ENCODE measurements around the gene PCBP3. TPM values are rescaled to one million over a fixed set of nuclear protein-coding genes. Genes with fewer than 3 reads are reported as not detected.

Gene PCBP3
- total and polyA plus RNA-seq, 2 donors (not counting 3 experiments of a cell fraction or from before 2014, with no cell fraction given): 0.06 to 1.1 TPM

GRCh38 chr21:45918011-45918410 is 274.5 kb downstream of the PCBP3 start:
- ChIA-PET CTCF (no interaction called here), POLR2A (no interaction called here)
- no peaks in the 10 kb centered on the region for H3K9me3 ChIP-seq (replicated peaks; ENCODE audit: control insufficient read depth, insufficient read depth, low read length)
- DNase-seq (ENCODE audit: low read depth, low spot score) (no peak), FAIRE-seq (no peak)
- intact Hi-C loops (cut with micrococcal nuclease): no loop called here
- no peak overlapping the region for H2AFZ ChIP-seq (ENCODE audit: low read depth, low read length)
- H3K27me3 ChIP-seq (ENCODE audit: control insufficient read depth in 2 of 2, insufficient read depth in 2 of 2, low read length in 2 of 2): no peaks in the 10 kb centered on the region
- no TSS peak for BruUV-seq (replicated peaks)
- H3K27ac ChIP-seq (ENCODE audit: insufficient read depth, low read depth, low read length): no peak overlapping the region
- no peak overlapping the region for H3K4me3 ChIP-seq (replicated peaks in 1 of 3; ENCODE audit: insufficient read depth in 1 of 3, low read depth in 1 of 3, low read length in 3 of 3)
- H3K9ac ChIP-seq (replicated peaks; ENCODE audit: extremely low read depth, insufficient read depth, low read length): no peak overlapping the region
- no peaks in the 10 kb centered on the region for H3K4me1 ChIP-seq (ENCODE audit: control insufficient read depth, extremely low read depth, insufficient read depth, low read length)
- H3K9me1 ChIP-seq (replicated peaks; ENCODE audit: control insufficient read depth, extremely low read depth, insufficient read depth, low read length): no peaks in the 10 kb centered on the region
- TF ChIP-seq JUN (IDR thresholded peaks at IDR 0.05; ENCODE audit: borderline replicate concordance, insufficient read depth, insufficient read length, low read depth) (no peak), MYC (IDR thresholded peaks at IDR 0.05; ENCODE audit: low read depth, low read length) (no peak), EZH2 (IDR thresholded peaks at IDR 0.05; ENCODE audit: borderline replicate concordance, low read depth, low read length, severe bottlenecking) (no peak), POLR2A (IDR thresholded peaks at IDR 0.05; ENCODE audit: low read depth, low read length) (no peak), POLR2AphosphoS5 (IDR thresholded peaks at IDR 0.05; ENCODE audit: insufficient read depth, low read depth, low read length) (no peak), GATA2 (IDR thresholded peaks at IDR 0.05; ENCODE audit: insufficient read depth, insufficient read length, low read depth, low read length) (no peak)
- TF ChIP-seq, protein P1, sequence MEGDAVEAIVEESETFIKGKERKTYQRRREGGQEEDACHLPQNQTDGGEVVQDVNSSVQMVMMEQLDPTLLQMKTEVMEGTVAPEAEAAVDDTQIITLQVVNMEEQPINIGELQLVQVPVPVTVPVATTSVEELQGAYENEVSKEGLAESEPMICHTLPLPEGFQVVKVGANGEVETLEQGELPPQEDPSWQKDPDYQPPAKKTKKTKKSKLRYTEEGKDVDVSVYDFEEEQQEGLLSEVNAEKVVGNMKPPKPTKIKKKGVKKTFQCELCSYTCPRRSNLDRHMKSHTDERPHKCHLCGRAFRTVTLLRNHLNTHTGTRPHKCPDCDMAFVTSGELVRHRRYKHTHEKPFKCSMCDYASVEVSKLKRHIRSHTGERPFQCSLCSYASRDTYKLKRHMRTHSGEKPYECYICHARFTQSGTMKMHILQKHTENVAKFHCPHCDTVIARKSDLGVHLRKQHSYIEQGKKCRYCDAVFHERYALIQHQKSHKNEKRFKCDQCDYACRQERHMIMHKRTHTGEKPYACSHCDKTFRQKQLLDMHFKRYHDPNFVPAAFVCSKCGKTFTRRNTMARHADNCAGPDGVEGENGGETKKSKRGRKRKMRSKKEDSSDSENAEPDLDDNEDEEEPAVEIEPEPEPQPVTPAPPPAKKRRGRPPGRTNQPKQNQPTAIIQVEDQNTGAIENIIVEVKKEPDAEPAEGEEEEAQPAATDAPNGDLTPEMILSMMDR (IDR thresholded peaks at IDR 0.05; ENCODE audit: extremely low read depth in 1 of 2, insufficient read depth in 1 of 2, low read depth in 1 of 2, low read length in 2 of 2): no peak
- TF ChIP-seq, protein P2, sequence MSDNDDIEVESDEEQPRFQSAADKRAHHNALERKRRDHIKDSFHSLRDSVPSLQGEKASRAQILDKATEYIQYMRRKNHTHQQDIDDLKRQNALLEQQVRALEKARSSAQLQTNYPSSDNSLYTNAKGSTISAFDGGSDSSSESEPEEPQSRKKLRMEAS (IDR thresholded peaks at IDR 0.05; ENCODE audit: insufficient read depth, insufficient read length): no peak
- no peak overlapping the region for H3K4me2 ChIP-seq (ENCODE audit: insufficient read depth, low read length)
- no peaks in the 10 kb centered on the region for H3K36me3 ChIP-seq (ENCODE audit: control insufficient read depth in 2 of 2, extremely low read depth in 1 of 2, insufficient read depth in 2 of 2, low read length in 2 of 2)
- dilution Hi-C loops (cut with MboI; ENCODE audit: extremely low pct_ligation_motif_present, low sequenced_read_pairs): no loop called here
- no peaks in the 10 kb centered on the region for H3K79me2 ChIP-seq (ENCODE audit: control insufficient read depth, insufficient read depth, low read length)
- no peaks in the 10 kb centered on the region for H4K20me1 ChIP-seq (replicated peaks; ENCODE audit: control insufficient read depth, extremely low read depth, insufficient read depth, low read length)

All from endothelial cell of umbilical vein (primary cell).